ENCODE measurements around the gene BLCAP.
"Not testable (repeated sequence)": the region's sequence is repeated elsewhere in the genome, so short reads cannot be mapped to it uniquely, and the experiment has no call there.

The BLCAP gene

GRCh38 chr20:37558306-37558705 lies 30.6 kb upstream of the BLCAP start:
- no peak for DNase-seq (ENCODE audit: low read depth in 2 of 2)

GRCh38 chr20:37556538-37556937 lies 28.9 kb upstream of the BLCAP start:
- DNase-seq (ENCODE audit: low read depth in 2 of 2) = no peak

- not testable (repeated sequence) for DNase-seq (ENCODE audit: low read depth in 2 of 2)
Measured at GRCh38 chr20:37554721-37555298, 27.1 kb upstream of the BLCAP start.

DNA sequence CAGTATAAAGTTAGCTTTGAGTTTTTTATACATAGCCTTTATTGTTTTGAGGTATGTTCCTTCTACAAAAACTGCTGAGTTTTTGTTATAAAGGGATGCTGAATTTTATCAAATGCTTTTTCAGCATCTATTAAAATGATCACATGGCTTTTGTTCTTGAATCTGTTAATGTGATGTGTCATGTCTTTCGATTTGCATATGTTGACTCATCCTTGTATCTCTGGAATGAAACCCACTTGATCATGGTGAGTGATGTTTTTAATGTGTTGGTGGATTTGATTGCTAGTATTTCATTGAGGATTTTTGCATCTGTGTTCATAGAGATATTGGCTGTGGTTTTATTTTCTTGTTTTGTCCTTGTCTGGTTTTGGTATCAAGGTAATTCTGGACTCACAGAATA lies 24.7 kb upstream of the BLCAP start:
- DNase-seq (ENCODE audit: low read depth in 2 of 2) = no peak

DNA sequence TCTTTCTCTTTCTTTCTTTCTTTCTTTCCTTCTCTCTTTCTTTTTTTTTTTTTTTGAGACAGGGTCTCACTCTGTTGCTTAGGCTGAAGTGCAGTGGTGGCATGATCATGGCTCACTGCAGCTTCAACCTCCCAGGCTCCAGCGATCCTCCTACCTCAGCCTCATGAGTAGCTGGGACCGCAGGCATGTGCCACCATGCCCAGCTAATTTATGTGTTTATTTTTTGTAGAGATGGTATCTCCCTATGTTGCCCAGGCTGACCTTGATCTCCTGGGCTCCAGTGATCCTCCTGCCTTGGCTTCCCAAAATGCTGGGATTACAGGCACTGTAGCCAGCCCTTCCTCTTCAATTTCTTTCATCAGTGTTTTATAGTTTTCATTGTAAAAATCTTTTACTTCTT lies 24.0 kb upstream of the BLCAP start:
- DNase-seq (ENCODE audit: low read depth in 2 of 2) = not testable (repeated sequence)

DNA sequence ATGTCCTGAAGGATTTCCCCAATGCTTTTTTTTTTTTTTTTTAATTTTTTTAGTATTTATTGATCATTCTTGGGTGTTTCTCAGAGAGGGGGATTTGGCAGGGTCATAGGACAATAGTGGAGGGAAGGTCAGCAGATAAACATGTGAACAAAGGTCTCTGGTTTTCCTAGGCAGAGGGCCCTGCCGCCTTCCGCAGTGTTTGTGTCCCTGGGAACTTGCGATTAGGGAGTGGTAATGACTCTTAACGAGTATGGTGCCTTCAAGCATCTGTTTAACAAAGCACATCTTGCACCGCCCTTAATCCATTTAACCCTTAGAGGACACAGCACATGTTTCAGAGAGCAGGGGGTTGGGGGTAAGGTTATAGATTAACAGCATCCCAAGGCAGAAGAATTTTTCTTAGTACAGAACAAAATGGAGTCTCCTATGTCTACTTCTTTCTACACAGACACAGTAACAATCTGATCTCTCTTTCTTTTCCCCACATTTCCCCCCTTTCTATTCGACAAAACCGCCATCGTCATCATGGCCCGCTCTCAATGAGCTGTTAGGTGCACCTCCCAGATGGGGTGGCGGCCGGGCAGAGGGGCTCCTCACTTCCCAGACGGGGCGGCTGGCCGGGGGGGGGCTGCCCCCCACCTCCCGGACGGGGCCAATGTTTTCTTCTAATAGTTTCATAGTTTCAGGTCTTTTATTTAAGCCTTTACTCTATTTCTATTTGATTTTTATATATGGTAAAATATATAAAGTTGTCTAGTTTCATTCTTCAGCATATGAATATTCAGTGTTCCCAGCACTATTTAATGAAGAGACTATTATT lies 22.6 kb upstream of the BLCAP start:
- not testable (repeated sequence) for DNase-seq (ENCODE audit: low read depth in 2 of 2)

GRCh38 chr20:37547912-37548311 lies 20.2 kb upstream of the BLCAP start:
- DNase-seq (ENCODE audit: low read depth in 2 of 2) = no peak

DNA sequence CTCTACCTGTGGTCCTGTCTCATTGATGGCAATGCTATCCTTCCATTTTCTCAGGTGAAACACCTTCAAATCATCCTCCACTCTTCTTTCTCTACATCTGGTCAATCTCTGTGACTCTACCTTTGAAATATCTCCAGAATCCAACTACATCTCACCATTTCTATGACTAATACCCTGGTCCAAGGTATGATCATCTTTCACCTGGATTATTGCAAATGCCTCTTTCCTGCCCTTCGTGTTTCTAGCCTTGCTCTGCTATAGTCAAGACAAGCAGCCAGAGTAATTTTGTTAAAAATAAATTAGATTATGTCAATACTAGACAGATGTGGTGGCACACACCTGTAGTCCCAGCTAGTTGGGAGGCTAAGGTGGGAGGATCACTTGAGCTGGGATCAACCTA lies 17.8 kb upstream of the BLCAP start:
- DNase-seq (ENCODE audit: low read depth in 2 of 2) = no peak

DNA sequence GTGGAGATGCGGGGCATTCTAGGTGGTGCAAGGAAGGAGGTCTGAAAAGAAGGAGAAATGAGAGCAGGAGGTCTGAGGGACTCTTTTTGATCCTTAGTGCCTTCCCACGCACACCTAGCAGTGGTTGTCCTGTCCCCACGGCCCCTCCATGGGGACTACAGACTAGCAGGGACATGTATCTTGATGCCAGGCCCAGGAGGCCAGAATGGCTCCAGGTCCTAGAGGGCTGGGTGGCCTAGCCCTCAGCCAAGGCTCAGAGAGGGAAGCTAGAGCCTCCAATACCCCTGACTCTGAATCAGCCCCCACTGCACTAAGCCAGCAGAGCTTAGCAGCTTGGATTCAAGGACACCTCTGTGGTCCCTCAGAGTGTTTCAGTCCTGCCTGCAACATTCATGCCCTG lies 16.7 kb upstream of the BLCAP start:
- no peak for DNase-seq (ENCODE audit: low read depth in 2 of 2)

DNA sequence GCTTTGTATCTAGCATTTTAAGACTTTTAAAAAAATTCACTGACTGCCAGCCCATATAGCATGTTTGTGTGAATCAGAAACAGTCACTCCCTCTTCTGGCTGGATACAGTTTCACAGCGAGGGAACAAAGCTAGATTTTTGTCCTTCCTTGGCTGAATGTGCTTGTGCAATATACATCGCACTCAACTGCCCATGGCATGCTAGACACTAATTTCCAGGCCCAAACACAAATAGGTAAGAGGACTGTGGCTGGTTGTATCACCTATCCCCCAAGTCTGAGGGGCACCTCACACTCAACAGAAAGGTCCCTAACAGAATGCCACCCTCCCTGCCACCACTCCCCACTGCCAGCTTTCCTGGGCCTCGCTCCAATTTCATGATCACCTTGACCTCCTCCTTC lies 16.2 kb upstream of the BLCAP start:
- no peak for DNase-seq (ENCODE audit: low read depth in 2 of 2)

GRCh38 chr20:37542281-37542680 lies 14.6 kb upstream of the BLCAP start:
- DNase-seq (ENCODE audit: low read depth in 2 of 2) = no peak

GRCh38 chr20:37541326-37541725 lies 13.7 kb upstream of the BLCAP start:
- no peak for DNase-seq (ENCODE audit: low read depth in 2 of 2)

DNA sequence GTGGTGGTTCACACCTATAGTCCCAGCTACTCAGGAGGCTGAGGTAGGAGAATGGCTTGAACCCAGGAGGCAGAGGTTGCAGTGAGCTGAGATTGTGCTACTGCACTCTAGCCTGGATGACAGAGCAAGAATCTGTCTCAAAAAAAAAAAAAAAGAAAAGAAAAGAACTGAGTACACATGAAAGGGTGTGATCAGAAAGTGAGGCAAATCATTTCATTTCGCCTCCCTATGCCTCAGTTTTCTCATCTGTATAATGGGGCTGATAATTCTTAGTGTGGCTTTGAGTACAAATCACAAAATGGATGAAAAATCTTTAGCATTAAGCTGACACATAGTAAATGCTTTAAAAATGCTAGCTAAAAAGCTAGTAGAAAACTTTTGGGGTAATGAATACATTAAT lies 13.2 kb upstream of the BLCAP start:
- not testable (repeated sequence) for DNase-seq (ENCODE audit: low read depth in 2 of 2)

DNA sequence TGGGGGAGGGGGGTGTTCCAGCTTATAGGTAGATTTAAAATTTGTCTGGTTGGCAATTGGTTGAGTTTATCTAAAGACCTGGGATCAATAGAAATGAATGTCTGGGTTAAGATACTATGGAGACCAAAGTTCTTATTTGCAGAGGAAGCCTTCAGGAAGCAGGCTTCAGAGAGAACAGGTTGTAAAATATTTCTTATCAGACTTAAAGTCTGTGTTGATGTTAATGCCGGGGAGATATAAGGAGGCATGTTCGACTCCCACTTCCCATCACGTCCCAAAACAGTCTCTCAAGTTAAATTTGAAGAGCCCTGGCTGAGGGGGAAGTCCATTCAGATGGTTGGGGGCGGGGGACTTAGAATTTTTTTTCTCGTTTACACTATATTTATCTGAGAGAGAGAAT lies 12.3 kb upstream of the BLCAP start:
- no peak for DNase-seq (ENCODE audit: low read depth in 2 of 2)

DNA sequence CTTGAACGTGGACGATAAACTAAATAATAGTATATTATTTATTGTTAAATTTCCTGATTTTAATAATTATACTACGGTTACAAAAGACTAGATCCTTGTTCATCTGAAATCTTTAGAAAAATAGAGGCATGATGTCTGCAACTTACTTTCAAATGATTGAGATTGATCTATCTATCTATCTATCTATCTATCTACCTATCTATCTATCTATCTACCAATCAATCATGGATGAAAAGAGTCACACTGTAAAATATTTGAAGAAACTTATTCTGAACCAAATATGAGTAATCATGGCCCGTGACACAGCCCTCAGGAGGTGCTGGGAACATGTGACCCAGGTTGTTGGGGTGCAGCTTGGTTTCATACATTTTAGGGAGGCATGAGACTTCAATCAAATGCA lies 11.7 kb upstream of the BLCAP start:
- no peak for DNase-seq (ENCODE audit: low read depth in 2 of 2)

- DNase-seq (ENCODE audit: low read depth in 2 of 2) = no peak
Measured at GRCh38 chr20:37538003-37538402, 10.3 kb upstream of the BLCAP start.

GRCh38 chr20:37537505-37537904 lies 9.8 kb upstream of the BLCAP start:
- DNase-seq (ENCODE audit: low read depth in 2 of 2) = no peak

DNA sequence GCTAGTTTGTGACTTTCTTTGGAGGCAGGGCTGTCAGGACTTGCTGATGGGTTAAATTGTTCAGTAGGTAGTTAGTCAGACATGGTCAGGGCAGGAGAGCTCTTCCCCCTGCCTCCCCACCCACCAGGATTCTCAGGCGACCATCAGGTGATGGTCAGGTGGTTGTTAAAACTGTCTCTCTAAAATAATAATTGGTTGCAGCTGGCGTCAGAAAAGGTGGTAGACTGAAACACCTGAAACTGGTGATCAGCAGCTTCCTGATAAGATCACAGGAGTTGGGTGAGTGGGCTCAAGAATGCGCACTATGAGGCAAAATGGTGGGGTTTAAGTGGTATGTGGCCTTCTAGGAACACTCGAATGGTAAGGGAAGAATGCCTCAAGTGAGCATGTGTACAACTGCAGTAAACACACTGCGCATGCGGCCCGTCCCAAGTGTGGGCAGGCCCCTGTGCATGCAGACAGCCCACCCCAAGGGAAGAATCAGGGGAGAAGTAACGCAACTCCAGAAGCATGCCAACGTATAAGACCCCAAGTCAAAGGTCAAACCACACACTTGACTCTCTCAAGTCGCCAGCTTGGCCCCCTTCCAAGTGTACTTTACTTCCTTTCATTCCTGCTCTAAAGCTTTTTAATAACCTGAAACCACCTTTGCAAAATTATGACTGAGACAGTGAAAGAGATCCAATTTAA lies 7.9 kb upstream of the BLCAP start:
- DNase-seq (ENCODE audit: low read depth in 2 of 2) = no peak

DNA sequence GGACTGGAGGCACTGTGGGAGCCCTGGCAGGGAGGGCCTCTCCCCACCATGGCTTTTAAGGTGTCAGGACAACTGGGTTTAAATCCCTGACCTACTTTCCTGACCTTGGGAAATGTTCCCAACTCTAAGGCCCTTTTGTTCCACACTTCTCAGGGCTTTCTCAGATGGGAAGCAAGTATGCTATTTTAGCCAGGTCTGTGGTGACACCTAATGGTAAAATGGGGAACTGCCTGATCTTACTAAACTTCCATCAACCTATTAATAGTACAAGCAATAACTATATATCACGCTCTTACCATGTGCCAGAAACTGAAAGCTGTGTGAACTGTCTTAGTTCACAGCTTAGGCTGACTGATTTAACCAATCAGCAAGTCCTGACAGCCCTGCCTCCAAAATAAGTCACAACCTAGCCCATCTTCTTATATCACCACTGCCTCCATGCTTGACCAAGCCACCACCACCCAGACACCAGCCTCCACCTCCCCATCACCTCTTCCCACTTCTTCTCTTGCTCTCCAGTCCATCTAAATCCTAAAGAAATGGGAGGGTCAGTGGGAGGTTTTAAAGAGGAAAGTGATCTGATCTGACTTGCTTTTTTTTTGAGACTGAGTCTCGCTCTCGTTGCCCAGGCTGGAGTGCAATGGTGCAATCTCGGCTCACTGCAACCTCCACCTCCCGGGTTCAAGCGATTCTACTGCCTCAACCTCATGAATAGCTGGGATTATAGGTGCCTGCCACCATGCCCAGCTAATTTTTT lies 6.9 kb upstream of the BLCAP start:
- DNase-seq (ENCODE audit: low read depth in 2 of 2) = peak in 1 of 2 donors; percentile 19

DNA sequence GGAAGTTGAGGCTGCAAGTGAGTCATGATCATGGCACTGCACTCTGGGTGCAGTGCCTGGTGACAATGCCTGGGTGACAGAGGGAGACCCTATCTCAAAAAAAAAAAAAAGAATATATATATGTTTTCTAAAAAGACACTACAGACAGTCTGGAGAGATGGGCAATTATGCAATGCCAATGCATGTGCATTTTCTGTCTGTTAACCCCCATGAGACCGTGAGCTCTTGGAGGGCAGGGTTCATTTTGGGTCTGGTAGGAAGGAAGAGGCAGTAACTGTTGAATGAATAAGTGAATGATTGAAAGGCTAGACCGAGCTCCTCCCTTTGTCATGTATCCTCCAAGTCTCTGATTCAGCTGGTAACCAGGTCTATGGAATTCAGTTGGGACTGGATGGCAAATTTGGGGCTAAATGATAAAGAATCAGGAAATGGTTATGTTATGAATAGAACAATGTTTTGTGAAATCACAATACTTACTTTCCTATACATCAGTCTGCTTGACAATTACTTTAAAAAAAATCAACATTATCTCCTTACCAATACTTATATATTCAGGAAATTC lies 5.6 kb upstream of the BLCAP start:
- no peak for DNase-seq (ENCODE audit: low read depth in 2 of 2)

GRCh38 chr20:37531856-37532255 lies 4.2 kb upstream of the BLCAP start:
- DNase-seq (ENCODE audit: low read depth in 2 of 2) = no peak

DNA sequence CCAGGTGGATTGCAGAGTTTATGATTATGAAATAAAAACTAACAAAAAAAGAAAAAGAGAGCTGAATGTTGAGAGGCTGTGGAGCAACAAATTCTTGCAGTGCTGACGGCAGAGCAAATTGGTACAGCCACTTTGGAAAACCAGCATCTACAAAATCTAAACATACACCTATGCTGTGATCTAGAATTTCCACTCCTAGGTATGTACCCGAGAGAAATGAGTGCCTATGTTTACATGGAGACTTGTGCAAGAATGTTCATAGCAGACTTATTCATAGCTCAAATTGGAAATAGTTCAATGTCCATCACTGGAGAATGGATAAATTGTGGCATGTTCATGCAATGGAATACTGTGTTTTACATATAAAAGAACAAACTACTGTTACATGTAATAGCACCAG lies 3.0 kb upstream of the BLCAP start:
- no peak for DNase-seq (ENCODE audit: low read depth in 2 of 2)
